Hypothalamus (tissue), 51 donors: ENCODE measurements around the gene WNT8A.
A peak's percentile ranks its signal among the peaks of the same experiment; 100 is the strongest.
"Not testable (repeated sequence)": the region's sequence is repeated elsewhere in the genome, so short reads cannot be mapped to it uniquely, and the experiment has no call there.

Source experiments
- DNase-seq, 51 donors: peaks; one replicate each; lab custom pipeline; 2025; lab: John Stamatoyannopoulos, UW

The WNT8A gene

GRCh38 chr5:138083702-138084101 lies at the start of gene WNT8A:
WNT8A (plus strand) TSS chr5:138084033; CDS start chr5:138084128, 95 bp downstream.
- no peak for DNase-seq

- DNase-seq, result peak in 46 of 51 donors; percentile 8 to 90 (median 48)
Measured at GRCh38 chr5:138035605-138036537, 48.0 kb upstream of the WNT8A start.

- peak in 3 of 51 donors; percentile 4 to 42 (median 35) for DNase-seq
Measured at GRCh38 chr5:138037271-138037670, 46.6 kb upstream of the WNT8A start.

- DNase-seq, result no peak
Measured at GRCh38 chr5:138037907-138038633, 45.8 kb upstream of the WNT8A start.

- peak in 5 of 51 donors; percentile 6 to 71 (median 8) for DNase-seq
Measured at GRCh38 chr5:138038826-138039225, 45.0 kb upstream of the WNT8A start.

- DNase-seq, result not testable (repeated sequence)
Measured at GRCh38 chr5:138045283-138045682, 38.5 kb upstream of the WNT8A start.

GRCh38 chr5:138051441-138052296 lies 32.2 kb upstream of the WNT8A start:
- no peak for DNase-seq

GRCh38 chr5:138052718-138053117 lies 31.1 kb upstream of the WNT8A start:
- DNase-seq, result not testable (repeated sequence)

GRCh38 chr5:138053554-138053953 lies 30.3 kb upstream of the WNT8A start:
- DNase-seq, result no peak

GRCh38 chr5:138054206-138054605 lies 29.6 kb upstream of the WNT8A start:
- peak in 1 of 51 donors; percentile 54 for DNase-seq

- peak in 42 of 51 donors; percentile 12 to 87 (median 46) for DNase-seq
Measured at GRCh38 chr5:138054847-138055558, 28.8 kb upstream of the WNT8A start.

- no peak for DNase-seq
Measured at GRCh38 chr5:138064526-138064925, 19.3 kb upstream of the WNT8A start.

- DNase-seq, result peak in 3 of 51 donors; percentile 1 to 7 (median 2)
Measured at GRCh38 chr5:138065102-138065501, 18.7 kb upstream of the WNT8A start.

- DNase-seq, result no peak
Measured at GRCh38 chr5:138067945-138068344, 15.9 kb upstream of the WNT8A start.

- peak in 46 of 51 donors; percentile 1 to 73 (median 31) for DNase-seq
Measured at GRCh38 chr5:138068742-138069600, 14.9 kb upstream of the WNT8A start.

GRCh38 chr5:138070026-138070425 lies 13.8 kb upstream of the WNT8A start:
- not testable (repeated sequence) for DNase-seq

- peak in 31 of 51 donors; percentile 0 to 73 (median 23) for DNase-seq
Measured at GRCh38 chr5:138077064-138077696, 6.7 kb upstream of the WNT8A start.

GRCh38 chr5:138078006-138078643 lies 5.7 kb upstream of the WNT8A start:
- no peak for DNase-seq
